Inflammatory macrophage (primary cell): ENCODE results near the gene METTL5.
"Not testable (repeated sequence)": the region's sequence is repeated elsewhere in the genome, so short reads cannot be mapped to it uniquely, and the experiment has no call there.

Experiments
- DNase-seq, 2 donors: peaks; one replicate each; pipeline ENCODE4 v3.0.0-alpha.2; 2020 to 2022

Gene METTL5

DNA sequence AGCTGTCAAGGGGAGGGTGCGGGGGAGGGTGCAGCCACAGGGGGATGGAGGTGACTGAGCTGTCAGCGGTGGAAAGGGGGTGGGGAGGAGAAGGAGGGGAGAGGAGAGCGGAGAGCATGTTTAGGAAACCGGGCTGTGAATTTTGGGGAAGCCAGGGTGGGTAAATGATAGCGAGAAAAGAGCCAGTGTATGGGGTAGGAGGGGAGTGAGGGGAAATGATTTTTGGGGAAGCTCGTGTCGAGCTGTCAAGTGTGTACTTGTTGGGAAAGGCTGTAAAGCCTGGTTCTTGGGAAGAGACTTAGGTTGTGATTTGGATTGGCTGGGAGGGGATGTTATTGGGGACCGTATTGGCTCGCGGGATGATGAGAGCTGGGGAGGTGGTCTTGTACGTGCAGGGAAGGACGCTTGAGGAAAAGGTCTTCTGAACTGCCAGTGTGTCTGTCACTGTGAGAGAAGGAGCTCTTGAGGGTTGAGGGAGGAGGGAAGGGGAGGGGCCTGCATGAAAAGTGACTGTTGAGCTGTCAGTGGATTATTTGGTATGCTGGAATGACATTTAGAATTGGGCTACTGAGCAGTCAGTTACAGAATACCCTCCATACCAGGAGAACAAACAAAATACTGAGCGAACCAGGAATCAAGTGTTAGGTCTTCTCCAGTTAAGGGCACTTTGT lies 3.6 kb upstream of the METTL5 start:
- peak; percentile 31 to 40 for DNase-seq

DNA sequence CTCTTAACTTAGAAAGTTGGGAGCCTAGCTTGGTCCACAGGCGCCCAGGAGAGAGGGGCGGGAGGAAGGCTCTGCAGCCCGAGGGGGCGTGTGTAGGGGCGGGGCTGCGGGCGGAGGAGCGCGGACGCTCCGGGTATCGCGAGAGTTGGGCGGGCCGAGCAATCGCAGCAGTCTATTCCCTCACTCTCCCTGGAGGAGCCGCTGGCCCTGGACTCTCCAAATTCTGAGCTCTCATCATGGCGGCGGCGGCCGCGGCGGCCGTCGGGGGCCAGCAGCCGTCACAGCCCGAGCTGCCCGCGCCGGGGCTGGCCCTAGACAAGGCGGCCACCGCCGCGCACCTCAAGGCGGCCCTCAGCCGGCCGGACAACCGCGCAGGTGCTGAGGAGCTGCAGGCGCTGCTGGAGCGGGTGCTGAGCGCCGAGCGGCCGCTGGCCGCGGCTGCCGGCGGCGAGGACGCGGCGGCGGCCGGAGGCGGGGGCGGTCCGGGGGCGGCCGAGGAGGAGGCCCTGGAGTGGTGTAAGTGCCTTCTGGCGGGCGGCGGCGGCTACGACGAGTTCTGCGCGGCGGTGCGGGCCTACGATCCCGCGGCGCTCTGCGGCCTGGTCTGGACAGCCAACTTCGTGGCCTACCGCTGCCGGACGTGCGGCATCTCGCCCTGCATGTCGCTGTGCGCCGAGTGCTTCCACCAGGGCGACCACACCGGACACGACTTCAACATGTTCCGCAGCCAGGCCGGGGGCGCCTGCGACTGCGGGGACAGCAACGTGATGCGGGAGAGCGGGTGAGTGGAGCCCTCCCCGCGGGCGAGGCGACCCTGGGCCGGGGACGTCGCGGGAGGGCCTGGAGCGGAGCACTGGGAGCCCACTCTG lies 2.8 kb upstream of the METTL5 start, which contains the start of gene UBR3:
TSS of gene UBR3 (plus strand) at position 183 of the 869 bp plus-strand sequence. CDS start at position 237, 54 bp downstream.
- DNase-seq, result peak; percentile 91 to 94

GRCh38 chr2:169823996-169824372 lies 721 bp downstream of the METTL5 start:
- DNase-seq, result no peak

DNA sequence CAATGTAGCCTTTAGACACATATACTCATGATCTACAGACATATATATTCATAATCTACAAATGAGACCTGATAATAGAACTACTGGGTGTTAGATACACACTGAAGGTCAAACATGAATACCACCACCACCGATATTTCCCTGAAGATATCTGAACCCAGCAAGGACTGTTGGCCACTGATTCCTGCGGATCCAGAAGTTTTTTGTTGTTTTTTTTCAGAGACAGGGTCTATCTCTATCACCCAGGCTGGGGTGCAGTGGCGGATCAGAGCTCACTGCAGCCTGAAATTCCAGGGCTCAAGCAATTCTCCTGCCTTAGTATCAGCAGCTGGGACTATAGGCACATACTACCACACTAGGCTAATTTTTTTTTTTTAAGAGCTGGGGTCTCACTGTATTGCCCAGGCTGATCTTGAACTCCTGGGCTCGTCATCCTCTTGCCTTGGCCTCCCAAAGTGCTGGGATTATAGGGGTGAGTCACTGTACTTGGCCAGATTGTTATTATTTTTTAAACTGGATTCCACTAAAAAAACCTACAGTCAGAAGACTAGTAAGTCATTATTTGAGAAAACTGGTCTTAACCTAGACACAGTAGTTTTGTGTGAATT lies 1.8 kb downstream of the METTL5 start:
- DNase-seq, result no peak

- no peak for DNase-seq
Measured at GRCh38 chr2:169822036-169822435, 2.7 kb downstream of the METTL5 start.

GRCh38 chr2:169820101-169820500 lies 4.6 kb downstream of the METTL5 start:
- not testable (repeated sequence) for DNase-seq

DNA sequence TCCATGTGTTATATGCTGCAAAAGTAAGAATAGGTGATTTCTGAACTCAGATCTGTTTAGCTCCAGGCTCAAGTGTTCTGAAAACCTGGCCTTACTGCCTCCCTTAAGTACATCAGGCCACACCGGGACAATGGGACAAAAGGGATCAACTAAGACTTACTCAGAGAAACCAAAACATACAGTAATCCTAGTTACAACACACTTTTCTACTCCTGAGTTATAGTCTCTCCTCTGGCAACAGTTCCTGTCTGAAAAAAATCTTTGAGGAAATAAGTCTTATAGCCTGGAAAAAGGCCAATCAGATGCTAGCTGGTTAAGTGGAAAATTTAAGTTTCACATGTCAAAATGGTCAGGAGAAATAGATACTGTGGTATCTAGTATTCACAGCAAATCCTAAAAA lies 5.6 kb downstream of the METTL5 start:
- DNase-seq, result no peak

- no peak for DNase-seq
Measured at GRCh38 chr2:169818241-169818640, 6.5 kb downstream of the METTL5 start.

DNA sequence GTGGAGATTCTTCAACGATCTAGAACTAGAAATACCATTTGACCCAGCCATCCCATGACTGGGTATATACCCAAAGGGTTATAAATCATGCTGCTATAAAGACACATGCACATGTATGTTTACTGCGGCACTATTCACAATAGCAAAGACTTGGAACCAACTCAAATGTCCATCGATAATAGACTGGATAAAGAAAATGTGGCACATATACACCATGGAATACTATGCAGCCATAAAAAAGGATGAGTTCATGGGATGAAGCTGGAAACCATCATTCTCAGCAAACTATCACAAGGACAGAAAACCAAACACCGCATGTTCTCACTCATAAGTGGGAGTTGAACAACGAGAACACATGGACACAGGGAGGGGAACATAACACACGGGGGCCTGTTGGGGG lies 7.3 kb downstream of the METTL5 start:
- not testable (repeated sequence) for DNase-seq

DNA sequence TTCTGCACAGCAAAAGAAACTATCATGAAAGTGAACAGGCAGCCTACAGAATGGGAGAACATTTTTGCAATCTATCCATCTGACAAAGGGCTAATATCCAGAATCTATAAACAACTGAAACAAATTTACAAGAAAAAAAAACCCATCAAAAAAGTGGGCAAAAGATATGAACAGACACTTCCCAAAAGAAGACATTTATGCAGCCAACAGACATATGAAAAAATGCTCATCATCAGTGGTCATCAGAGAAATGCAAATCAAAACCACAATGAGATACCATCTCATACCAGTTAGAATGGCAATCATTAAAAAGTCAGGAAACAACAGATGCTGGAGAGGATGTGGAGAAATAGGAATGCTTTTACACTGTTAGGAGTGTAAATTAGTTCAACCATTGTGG lies 7.7 kb downstream of the METTL5 start:
- not testable (repeated sequence) for DNase-seq

DNA sequence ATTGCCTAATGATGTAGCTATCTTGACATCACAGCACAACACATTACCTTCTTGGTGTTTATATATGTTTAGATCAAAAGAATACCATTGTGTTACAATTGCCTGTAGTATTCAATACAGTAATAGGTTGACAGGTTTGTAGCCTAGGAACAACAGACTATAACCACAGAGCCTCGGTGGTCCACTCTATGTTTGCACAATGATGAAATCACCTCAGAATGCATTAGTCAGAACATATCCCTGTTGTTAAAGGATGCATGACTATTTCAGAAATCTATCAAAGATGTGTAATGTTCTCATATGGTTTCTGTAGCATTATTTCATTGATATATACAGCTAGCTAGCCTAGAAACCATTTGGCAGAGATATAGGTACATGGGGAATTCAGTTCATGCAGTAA lies 8.9 kb downstream of the METTL5 start:
- DNase-seq, result no peak

DNA sequence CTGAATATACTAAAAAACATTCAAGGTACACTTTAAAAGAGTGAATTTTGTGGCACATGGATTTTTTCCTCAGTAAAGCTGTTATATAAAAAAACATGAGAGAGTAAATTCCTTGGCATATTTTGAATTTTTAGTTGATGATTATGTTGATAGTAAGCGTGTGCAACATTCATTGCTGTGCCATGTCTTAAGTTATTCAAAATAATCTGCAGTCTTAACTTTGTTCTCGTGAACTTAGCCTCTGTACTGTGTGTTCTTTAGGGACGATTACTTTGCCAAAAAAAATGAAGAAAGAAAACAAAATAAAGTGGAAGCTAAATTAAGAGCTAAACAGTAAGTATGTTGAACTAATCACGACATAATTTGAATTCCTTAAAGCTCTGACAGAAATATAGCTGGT lies 16.5 kb downstream of the METTL5 start:
- DNase-seq, result no peak

GRCh38 chr2:169806586-169806985 lies 18.1 kb downstream of the METTL5 start:
- no peak for DNase-seq

GRCh38 chr2:169803480-169803879 lies 21.2 kb downstream of the METTL5 start:
- DNase-seq, result no peak

DNA sequence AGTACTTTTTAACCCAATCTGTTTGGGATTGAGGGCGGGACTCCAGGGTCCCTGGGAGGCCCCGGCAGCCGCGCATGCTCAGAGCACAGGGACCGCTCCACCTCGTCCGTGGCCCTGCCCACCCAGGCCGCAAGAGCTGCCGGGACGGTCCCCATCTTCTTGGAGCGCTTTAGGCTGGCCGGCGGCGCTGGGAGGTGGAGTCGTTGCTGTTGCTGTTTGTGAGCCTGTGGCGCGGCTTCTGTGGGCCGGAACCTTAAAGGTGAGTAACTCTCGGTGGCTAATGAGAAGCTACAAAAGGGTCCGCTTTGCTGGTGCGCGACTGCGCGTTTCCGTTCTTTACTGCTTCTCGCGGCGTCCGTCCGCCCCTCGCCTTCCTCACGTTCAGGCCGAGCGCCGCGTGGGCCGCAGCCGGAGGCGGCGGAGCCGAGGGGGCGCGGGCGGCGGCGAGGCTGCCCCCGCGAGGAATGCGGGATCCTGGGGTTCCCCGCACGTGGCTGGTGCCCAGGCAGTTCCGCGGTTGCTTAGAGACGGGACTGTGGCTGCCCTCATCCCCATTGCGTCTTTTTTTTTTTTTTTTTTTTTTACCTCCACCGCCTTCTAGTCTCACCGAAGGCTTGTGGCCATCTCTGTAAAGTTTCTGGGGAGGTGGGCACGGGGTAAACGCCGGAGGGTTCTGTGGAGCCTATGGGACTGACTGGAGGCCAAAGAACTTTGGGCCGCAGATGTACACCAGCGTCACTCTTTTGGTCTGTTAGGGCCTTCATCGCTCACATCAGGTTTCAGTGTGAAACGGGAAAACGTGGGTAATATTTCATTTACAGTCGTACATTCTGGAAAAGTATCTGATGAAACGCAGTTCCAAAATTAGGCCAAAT lies 25.8 kb downstream of the METTL5 start, which contains the start of gene SSB:
TSS of gene SSB (plus strand) at position 154 of the 875 bp plus-strand sequence. CDS start 2,090 bp downstream, outside the sequence.
- DNase-seq, result peak; percentile 85 to 90

DNA sequence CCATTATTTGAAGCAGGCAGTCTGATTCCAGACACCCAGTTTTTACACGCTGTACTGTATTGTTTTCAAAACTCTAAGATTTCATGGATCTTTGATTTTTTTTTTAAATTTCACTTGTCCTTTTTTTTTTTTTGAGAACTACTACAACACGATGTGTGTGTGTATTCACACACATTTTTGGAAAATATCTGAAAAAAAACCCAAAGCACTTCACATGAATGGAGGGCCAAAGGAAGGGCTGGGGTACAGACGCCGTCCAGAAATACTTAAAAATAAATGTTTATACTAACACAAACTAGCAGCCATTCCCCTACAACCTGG lies 26.3 kb downstream of the METTL5 start:
- no peak for DNase-seq

DNA sequence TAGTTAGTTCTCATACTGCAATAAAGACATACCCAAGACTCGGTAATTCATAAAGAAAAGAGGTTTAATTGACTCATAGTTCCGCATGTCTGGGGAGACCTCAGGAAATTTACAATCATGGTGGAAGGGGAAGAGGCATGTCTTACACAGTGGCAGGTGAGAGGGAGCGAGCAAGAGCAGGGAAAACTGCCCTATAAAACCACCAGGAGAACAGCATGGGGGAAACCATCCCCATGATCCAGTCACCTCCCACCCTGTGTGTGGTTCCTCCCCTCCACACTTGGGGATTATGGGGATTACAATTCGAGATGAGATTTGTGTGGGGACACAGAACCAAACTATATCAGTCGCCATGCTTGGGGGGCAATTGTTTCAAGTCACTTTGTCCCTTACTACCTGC lies 27.1 kb downstream of the METTL5 start:
- no peak for DNase-seq

- DNase-seq, result no peak
Measured at GRCh38 chr2:169796441-169796840, 28.3 kb downstream of the METTL5 start.

- DNase-seq, result no peak
Measured at GRCh38 chr2:169795181-169795580, 29.5 kb downstream of the METTL5 start.

DNA sequence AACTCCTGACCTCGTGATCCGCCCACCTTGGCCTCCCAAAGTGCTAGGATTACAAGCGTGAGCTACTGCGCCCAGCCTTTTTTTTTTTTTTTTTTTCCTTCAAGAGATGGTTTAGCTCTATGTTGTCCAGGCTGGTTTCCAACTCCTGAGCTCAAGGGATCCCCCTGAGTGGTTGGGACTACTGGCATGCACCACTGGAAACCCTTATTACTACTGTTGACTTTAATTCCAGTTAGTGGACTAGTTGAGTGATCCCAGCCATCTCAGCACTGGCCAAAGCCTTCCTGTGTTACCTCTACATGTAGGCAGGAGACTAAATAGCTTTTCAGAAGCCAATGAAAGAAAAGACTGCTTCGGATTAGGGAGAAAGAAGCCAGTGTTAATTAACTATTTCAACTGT lies 34.1 kb downstream of the METTL5 start:
- DNase-seq, result no peak

DNA sequence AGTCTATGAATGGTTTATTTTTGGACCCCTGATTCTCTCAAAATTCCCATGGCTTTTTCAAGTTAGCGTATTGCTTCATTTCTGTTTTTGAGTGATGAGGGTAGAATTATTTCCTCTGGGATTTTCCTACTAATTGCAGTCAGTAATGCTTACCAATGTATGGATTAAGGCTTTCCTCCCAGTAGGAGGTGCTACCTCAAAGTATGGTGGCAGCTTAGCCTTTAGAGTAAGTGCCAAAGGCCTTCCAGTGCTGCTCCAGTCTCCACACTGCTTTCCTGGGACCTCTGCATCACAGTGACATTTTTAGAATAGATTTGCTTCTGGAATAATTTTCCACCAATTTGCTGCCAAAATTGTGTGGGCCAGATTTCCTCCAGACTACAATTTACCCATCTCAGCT lies 42.2 kb downstream of the METTL5 start:
- DNase-seq, result no peak

GRCh38 chr2:169781249-169782013 lies 43.3 kb downstream of the METTL5 start:
- no peak for DNase-seq
